Muscle layer of duodenum (tissue), 2 donors: ENCODE measurements around the gene MATN1.

ENCODE experiments used
- H3K27ac ChIP-seq: one replicate; pipeline ENCODE4 v1.7.0; 2013; ENCODE audit warnings: mild to moderate bottlenecking, low read length
- H3K27me3 ChIP-seq: one replicate; pipeline ENCODE4 v1.7.0; 2013; ENCODE audit warnings: low read depth, mild to moderate bottlenecking, control low read depth, low read length
- H3K36me3 ChIP-seq, 2 donors: one replicate each; pipeline ENCODE4 v1.7.0; 2013; ENCODE audit warnings: low read length in 2 of 2, control low read depth in 1 of 2, mild to moderate bottlenecking in 1 of 2; ENCODE audit not compliant: insufficient read depth in 2 of 2, control insufficient read depth in 1 of 2
- H3K4me1 ChIP-seq, 2 donors: one replicate each; pipeline ENCODE4 v1.7.0; 2013; ENCODE audit warnings: low read length in 2 of 2, mild to moderate bottlenecking in 2 of 2, control low read depth in 1 of 2, moderate library complexity in 1 of 2; ENCODE audit not compliant: insufficient read depth in 2 of 2, control insufficient read depth in 1 of 2
- H3K4me3 ChIP-seq, 2 donors: one replicate each; pipeline ENCODE4 v1.7.0; 2013; ENCODE audit warnings: low read length in 2 of 2, low read depth in 1 of 2, mild to moderate bottlenecking in 1 of 2
- H3K9me3 ChIP-seq, 2 donors: one replicate each; pipeline ENCODE4 v1.7.0; 2013; ENCODE audit warnings: low read length in 2 of 2, control low read depth in 1 of 2, mild to moderate bottlenecking in 1 of 2; ENCODE audit not compliant: control insufficient read depth in 1 of 2
- donor health status: healthy.

Gene MATN1

GRCh38 chr1:30681782-30682181 is 41.6 kb downstream of the MATN1 start:
- Histone ChIP-seq H3K36me3 (no peaks in the 10 kb centered on the region), H3K27me3 (peaks cover 16% of the 10 kb centered on the region), H3K4me1 (no peaks in the 10 kb centered on the region), H3K27ac (no peak overlapping the region), H3K4me3 (no peak overlapping the region), H3K9me3 (no peaks in the 10 kb centered on the region)

- H3K9me3 ChIP-seq, result peaks cover 0 to 5% of the 10 kb centered on the region in 2 donors
- H3K27me3 ChIP-seq, result peaks cover 16% of the 10 kb centered on the region
- no peak overlapping the region for H3K27ac ChIP-seq
- H3K36me3 ChIP-seq, result peaks cover 0 to 6% of the 10 kb centered on the region in 2 donors
- no peak overlapping the region for H3K4me3 ChIP-seq
- no peaks in the 10 kb centered on the region for H3K4me1 ChIP-seq
These were observed 42.5 kb downstream of the MATN1 start for GRCh38 chr1:30680879-30681278.

- H3K9me3 ChIP-seq, result peaks cover 0 to 5% of the 10 kb centered on the region in 2 donors
- H3K36me3 ChIP-seq, result peaks cover 0 to 7% of the 10 kb centered on the region in 2 donors
- no peaks in the 10 kb centered on the region for H3K4me1 ChIP-seq
- peaks cover 16% of the 10 kb centered on the region for H3K27me3 ChIP-seq
- no peak overlapping the region for H3K27ac ChIP-seq
- H3K4me3 ChIP-seq, result no peak overlapping the region
These were observed 43.0 kb downstream of the MATN1 start for GRCh38 chr1:30680429-30680828.

- Histone ChIP-seq H3K4me3 (no peak overlapping the region), H3K27ac (no peak overlapping the region), H3K9me3 (peaks cover 0 to 5% of the 10 kb centered on the region in 2 donors), H3K27me3 (peaks cover 15% of the 10 kb centered on the region), H3K36me3 (peaks cover 0 to 9% of the 10 kb centered on the region in 2 donors), H3K4me1 (no peaks in the 10 kb centered on the region)
These were observed 43.4 kb downstream of the MATN1 start for GRCh38 chr1:30679976-30680305.

GRCh38 chr1:30679201-30679975 is 44.0 kb downstream of the MATN1 start:
- Histone ChIP-seq H3K9me3 (peaks cover 0 to 5% of the 10 kb centered on the region in 2 donors), H3K36me3 (peaks cover 0 to 9% of the 10 kb centered on the region in 2 donors), H3K27me3 (peaks cover 9% of the 10 kb centered on the region), H3K4me3 (no peak overlapping the region), H3K4me1 (no peaks in the 10 kb centered on the region), H3K27ac (no peak overlapping the region)

- no peak overlapping the region for H3K4me3 ChIP-seq
- H3K4me1 ChIP-seq, result no peaks in the 10 kb centered on the region
- H3K27ac ChIP-seq, result no peak overlapping the region
- peaks cover 0 to 5% of the 10 kb centered on the region in 2 donors for H3K9me3 ChIP-seq
- no peaks in the 10 kb centered on the region for H3K27me3 ChIP-seq
- peaks cover 0 to 9% of the 10 kb centered on the region in 2 donors for H3K36me3 ChIP-seq
These were observed 45.2 kb downstream of the MATN1 start for GRCh38 chr1:30678209-30678608.

- no peaks in the 10 kb centered on the region for H3K4me1 ChIP-seq
- H3K4me3 ChIP-seq, result no peak overlapping the region
- peaks cover 0 to 5% of the 10 kb centered on the region in 2 donors for H3K9me3 ChIP-seq
- H3K27me3 ChIP-seq, result no peaks in the 10 kb centered on the region
- H3K27ac ChIP-seq, result no peak overlapping the region
- peaks cover 0 to 9% of the 10 kb centered on the region in 2 donors for H3K36me3 ChIP-seq
These were observed 45.9 kb downstream of the MATN1 start for GRCh38 chr1:30677471-30677870.

GRCh38 chr1:30675761-30676160 is 47.6 kb downstream of the MATN1 start:
- Histone ChIP-seq H3K27me3 (no peaks in the 10 kb centered on the region), H3K4me3 (no peak overlapping the region), H3K27ac (no peak overlapping the region), H3K9me3 (peaks cover 0 to 5% of the 10 kb centered on the region in 2 donors), H3K4me1 (no peaks in the 10 kb centered on the region), H3K36me3 (peaks cover 0 to 9% of the 10 kb centered on the region in 2 donors)

GRCh38 chr1:30675289-30675688 is 48.1 kb downstream of the MATN1 start:
- no peak overlapping the region for H3K27ac ChIP-seq

GRCh38 chr1:30673395-30673794 is 50.0 kb downstream of the MATN1 start:
- Histone ChIP-seq H3K4me3 (no peak overlapping the region), H3K27ac (no peak overlapping the region), H3K27me3 (no peaks in the 10 kb centered on the region), H3K9me3 (peaks cover 0 to 5% of the 10 kb centered on the region in 2 donors), H3K36me3 (peaks cover 0 to 9% of the 10 kb centered on the region in 2 donors), H3K4me1 (peaks cover 0 to 6% of the 10 kb centered on the region in 2 donors)

More at GRCh38 chr1:30675289-30675688, 48.1 kb downstream of the MATN1 start:
- peaks cover 0 to 4% of the 10 kb centered on the region in 2 donors for H3K4me1 ChIP-seq
- peaks cover 0 to 5% of the 10 kb centered on the region in 2 donors for H3K9me3 ChIP-seq
- H3K27me3 ChIP-seq, result no peaks in the 10 kb centered on the region
- H3K4me3 ChIP-seq, result no peak overlapping the region
- peaks cover 0 to 9% of the 10 kb centered on the region in 2 donors for H3K36me3 ChIP-seq

GRCh38 chr1:30672661-30673060 is 50.7 kb downstream of the MATN1 start:
- H3K9me3 ChIP-seq, result peaks cover 0 to 5% of the 10 kb centered on the region in 2 donors
- H3K36me3 ChIP-seq, result peaks cover 0 to 9% of the 10 kb centered on the region in 2 donors
- no peak overlapping the region for H3K27ac ChIP-seq

More at GRCh38 chr1:30672661-30673060, 50.7 kb downstream of the MATN1 start:
- no peaks in the 10 kb centered on the region for H3K27me3 ChIP-seq
- H3K4me1 ChIP-seq, result peaks cover 0 to 6% of the 10 kb centered on the region in 2 donors
- H3K4me3 ChIP-seq, result no peak overlapping the region
